Thyroid gland (tissue), 4 donors: ENCODE results near the gene ISX. TPM values are rescaled to one million over a fixed set of nuclear protein-coding genes. Genes with fewer than 3 reads are reported as not detected.

ENCODE experiments used
- DNase-seq, 2 donors: peaks; one replicate each; pipeline ENCODE4 v3.0.0-alpha.2; 2019
- H3K27ac ChIP-seq, 3 donors: fragments of 200-600 bp; sonication (generic); 1 replicate in 2 of 3; 2 replicates in 1 of 3; pipeline ENCODE4 v1.5.1; 2016 to 2019; ENCODE audit warnings: mild to moderate bottlenecking in 1 of 3, moderate library complexity in 1 of 3
- H3K27me3 ChIP-seq: fragments of 200-600 bp; sonication (generic); one replicate; pipeline ENCODE4 v1.5.1; 2019
- H3K36me3 ChIP-seq, 2 donors: fragments of 200-600 bp; sonication (generic); one replicate each; pipeline ENCODE4 v1.5.1; 2016 to 2019
- H3K4me1 ChIP-seq, 2 donors: fragments of 200-600 bp; sonication (generic); one replicate each; pipeline ENCODE4 v1.5.1; 2017 to 2019
- H3K4me3 ChIP-seq, 3 donors: fragments of 200-600 bp; sonication (generic); replicated peaks in 1 of 3; 1 replicate in 2 of 3; 2 replicates in 1 of 3; pipeline ENCODE4 v1.5.1; 2016; ENCODE audit warnings: mild to moderate bottlenecking in 1 of 3
- H3K9me3 ChIP-seq: fragments of 200-600 bp; sonication (generic); one replicate; pipeline ENCODE4 v1.5.1; 2017
- CTCF ChIP-seq, 6 experiments: fragments of 200-600 bp in 3 of 6; fragments of 450-650 bp in 3 of 6; sonication (generic) in 3 of 6; IDR thresholded peaks; one replicate each; pipeline ENCODE4 v1.5.1; 2016 to 2019; ENCODE audit warnings: antibody characterized with exemption in 6 of 6, mild to moderate bottlenecking in 2 of 6, inconsistent platforms in 1 of 6, moderate library complexity in 1 of 6
- POLR2A ChIP-seq, 2 donors: fragments of 450-650 bp; IDR thresholded peaks; one replicate each; pipeline ENCODE4 v1.6.1; 2017; ENCODE audit warnings: antibody characterized with exemption in 2 of 2, mild to moderate bottlenecking in 2 of 2, moderate library complexity in 1 of 2
- WGBS, 2 donors: methylation state at CpG; one replicate each; pipeline ENCODE4 v1.1.5; 2017; 5-methylcytosine and 5-hydroxymethylcytosine counted together
- intact Hi-C: fragments of 100-400 bp; cut with DNase I; formaldehyde crosslinking; loops from one replicate; pipeline ENCODE4 v1.15.1; 2023
- total RNA-seq, 4 donors: library from RNA; depleted of rRNA; stranded (reverse); fragments of >200 nt; gene quantifications; one replicate each; pipeline ENCODE4 v1.2.3, GENCODE V29; 2016

The ISX gene
- total RNA-seq, 4 donors from 2014 or later = not detected

- H3K27ac ChIP-seq = no peak overlapping the region
- 55 to 73% methylated on average over 4 to 6 of the region's 6 CpGs for WGBS, 2 donors
- TF ChIP-seq CTCF (IDR thresholded peaks at IDR 0.05) (no peak), POLR2A (IDR thresholded peaks at IDR 0.05) (no peak)
- H3K36me3 ChIP-seq = no peaks in the 10 kb centered on the region
- intact Hi-C loops = no loop called here
- H3K9me3 ChIP-seq = no peaks in the 10 kb centered on the region
- no peaks in the 10 kb centered on the region for H3K27me3 ChIP-seq
- H3K4me3 ChIP-seq = no peak overlapping the region
- DNase-seq = no peak
- no peaks in the 10 kb centered on the region for H3K4me1 ChIP-seq
Observed at GRCh38 chr22:35076630-35077029, 10.7 kb downstream of the ISX start.

GRCh38 chr22:35085621-35086020 lies 19.7 kb downstream of the ISX start:
- intact Hi-C loops = no loop called here
- 71 to 72% methylated on average over 3 of the region's 3 CpGs for WGBS, 2 donors
- no peaks in the 10 kb centered on the region for H3K27me3 ChIP-seq
- TF ChIP-seq POLR2A (IDR thresholded peaks at IDR 0.05) (no peak), CTCF (IDR thresholded peaks at IDR 0.05) (no peak)
- no peak overlapping the region for H3K4me3 ChIP-seq
- no peaks in the 10 kb centered on the region for H3K4me1 ChIP-seq
- no peaks in the 10 kb centered on the region for H3K36me3 ChIP-seq
- DNase-seq = no peak
- H3K27ac ChIP-seq = no peak overlapping the region
- H3K9me3 ChIP-seq = no peaks in the 10 kb centered on the region

GRCh38 chr22:35089139-35089538 lies 23.2 kb downstream of the ISX start:
- no peak for DNase-seq
- Histone ChIP-seq H3K4me1 (no peaks in the 10 kb centered on the region), H3K27ac (no peak overlapping the region), H3K36me3 (no peaks in the 10 kb centered on the region), H3K4me3 (no peak overlapping the region), H3K9me3 (no peaks in the 10 kb centered on the region), H3K27me3 (no peaks in the 10 kb centered on the region)
- TF ChIP-seq CTCF (IDR thresholded peaks at IDR 0.05) = no peak
- TF ChIP-seq POLR2A (IDR thresholded peaks at IDR 0.05) = no peak
- intact Hi-C loops = no loop called here
- WGBS, 2 donors = 95 to 98% methylated on average over 1 of the region's 1 CpG

GRCh38 chr22:35092406-35092805 lies 26.4 kb downstream of the ISX start:
- H3K4me1 ChIP-seq = no peaks in the 10 kb centered on the region
- no peak overlapping the region for H3K27ac ChIP-seq
- no peaks in the 10 kb centered on the region for H3K9me3 ChIP-seq
- no peaks in the 10 kb centered on the region for H3K36me3 ChIP-seq
- TF ChIP-seq POLR2A (IDR thresholded peaks at IDR 0.05) (no peak), CTCF (IDR thresholded peaks at IDR 0.05) (no peak)
- intact Hi-C loops = no loop called here
- no peaks in the 10 kb centered on the region for H3K27me3 ChIP-seq
- whole genome bisulfite sequencing, 2 donors = 44 to 46% methylated on average over 1 of the region's 1 CpG
- no peak for DNase-seq
- no peak overlapping the region for H3K4me3 ChIP-seq

- H3K4me3 ChIP-seq = no peak overlapping the region
- TF ChIP-seq POLR2A (IDR thresholded peaks at IDR 0.05) (no peak), CTCF (IDR thresholded peaks at IDR 0.05) (no peak)
- intact Hi-C loops = no loop called here
- H3K27ac ChIP-seq = no peak overlapping the region
- H3K4me1 ChIP-seq = no peaks in the 10 kb centered on the region
- H3K27me3 ChIP-seq = no peaks in the 10 kb centered on the region
- DNase-seq = no peak
- H3K9me3 ChIP-seq = no peaks in the 10 kb centered on the region
- WGBS, 2 donors = 62 to 64% methylated on average over 3 of the region's 3 CpGs
- no peaks in the 10 kb centered on the region for H3K36me3 ChIP-seq
Observed at GRCh38 chr22:35098921-35099320, 33.0 kb downstream of the ISX start.
